ENCODE results near the gene UTF1. TPM values are rescaled to one million over a fixed set of nuclear protein-coding genes. Genes with fewer than 3 reads are reported as not detected.

UTF1 gene
- total RNA-seq, 1 experiment from 2014 or later, result not detected

GRCh38 chr10:133203652-133204195, 26.3 kb upstream of the UTF1 start:
- DNase-seq, result no peak
- Histone ChIP-seq H3K36me3 (no peaks in the 10 kb centered on the region), H3K9me3 (no peaks in the 10 kb centered on the region), H3K4me3 (no peak overlapping the region), H3K27me3 (no peaks in the 10 kb centered on the region)

- DNase-seq, result no peak
- Histone ChIP-seq H3K36me3 (no peaks in the 10 kb centered on the region), H3K27me3 (no peaks in the 10 kb centered on the region), H3K4me3 (no peak overlapping the region), H3K9me3 (no peaks in the 10 kb centered on the region)
Measured at GRCh38 chr10:133204226-133205015, 25.6 kb upstream of the UTF1 start.

GRCh38 chr10:133205146-133205545, 24.9 kb upstream of the UTF1 start:
- Histone ChIP-seq H3K9me3 (no peaks in the 10 kb centered on the region), H3K27me3 (no peaks in the 10 kb centered on the region), H3K4me3 (no peak overlapping the region), H3K36me3 (no peaks in the 10 kb centered on the region)
- DNase-seq, result no peak

- no peaks in the 10 kb centered on the region for H3K9me3 ChIP-seq
- no peak overlapping the region for H3K4me3 ChIP-seq
- no peaks in the 10 kb centered on the region for H3K27me3 ChIP-seq
- no peak for DNase-seq
- H3K36me3 ChIP-seq, result no peaks in the 10 kb centered on the region
Measured at GRCh38 chr10:133206356-133207040, 23.5 kb upstream of the UTF1 start.

GRCh38 chr10:133207041-133207600, 22.9 kb upstream of the UTF1 start:
- no peak for DNase-seq
- no peaks in the 10 kb centered on the region for H3K9me3 ChIP-seq
- H3K36me3 ChIP-seq, result no peaks in the 10 kb centered on the region
- H3K4me3 ChIP-seq, result no peak overlapping the region
- H3K27me3 ChIP-seq, result no peaks in the 10 kb centered on the region

GRCh38 chr10:133207627-133208026, 22.4 kb upstream of the UTF1 start:
- no peak for DNase-seq
- no peak overlapping the region for H3K4me3 ChIP-seq
- H3K27me3 ChIP-seq, result no peaks in the 10 kb centered on the region
- no peaks in the 10 kb centered on the region for H3K9me3 ChIP-seq
- H3K36me3 ChIP-seq, result no peaks in the 10 kb centered on the region

GRCh38 chr10:133208466-133208865, 21.6 kb upstream of the UTF1 start:
- no peak overlapping the region for H3K4me3 ChIP-seq
- H3K36me3 ChIP-seq, result no peaks in the 10 kb centered on the region
- H3K9me3 ChIP-seq, result no peaks in the 10 kb centered on the region
- no peak for DNase-seq
- no peaks in the 10 kb centered on the region for H3K27me3 ChIP-seq

- H3K4me3 ChIP-seq, result no peak overlapping the region
- H3K9me3 ChIP-seq, result no peaks in the 10 kb centered on the region
- no peaks in the 10 kb centered on the region for H3K36me3 ChIP-seq
- no peaks in the 10 kb centered on the region for H3K27me3 ChIP-seq
- DNase-seq, result no peak
Measured at GRCh38 chr10:133209117-133209516, 20.9 kb upstream of the UTF1 start.

GRCh38 chr10:133209641-133210040, 20.4 kb upstream of the UTF1 start:
- Histone ChIP-seq H3K9me3 (no peaks in the 10 kb centered on the region), H3K4me3 (no peak overlapping the region), H3K36me3 (no peaks in the 10 kb centered on the region), H3K27me3 (no peaks in the 10 kb centered on the region)
- DNase-seq, result no peak

GRCh38 chr10:133210398-133211140, 19.4 kb upstream of the UTF1 start:
- Histone ChIP-seq H3K4me3 (no peak overlapping the region), H3K27me3 (no peaks in the 10 kb centered on the region), H3K9me3 (no peaks in the 10 kb centered on the region), H3K36me3 (no peaks in the 10 kb centered on the region)
- no peak for DNase-seq

- Histone ChIP-seq H3K27me3 (no peaks in the 10 kb centered on the region), H3K36me3 (no peaks in the 10 kb centered on the region), H3K4me3 (no peak overlapping the region), H3K9me3 (no peaks in the 10 kb centered on the region)
- DNase-seq, result no peak
Measured at GRCh38 chr10:133211141-133211830, 18.7 kb upstream of the UTF1 start.

GRCh38 chr10:133211959-133212852, 17.8 kb upstream of the UTF1 start:
- Histone ChIP-seq H3K36me3 (no peaks in the 10 kb centered on the region), H3K27me3 (no peaks in the 10 kb centered on the region), H3K4me3 (no peak overlapping the region), H3K9me3 (no peaks in the 10 kb centered on the region)
- DNase-seq, result no peak

GRCh38 chr10:133212853-133213494, 17.0 kb upstream of the UTF1 start:
- H3K9me3 ChIP-seq, result no peaks in the 10 kb centered on the region
- DNase-seq, result no peak

GRCh38 chr10:133213641-133214467, 16.2 kb upstream of the UTF1 start:
- Histone ChIP-seq H3K9me3 (no peaks in the 10 kb centered on the region), H3K36me3 (no peaks in the 10 kb centered on the region), H3K27me3 (no peaks in the 10 kb centered on the region), H3K4me3 (no peak overlapping the region)
- DNase-seq, result no peak

More at GRCh38 chr10:133212853-133213494, 17.0 kb upstream of the UTF1 start:
- Histone ChIP-seq H3K4me3 (no peak overlapping the region), H3K36me3 (no peaks in the 10 kb centered on the region), H3K27me3 (no peaks in the 10 kb centered on the region)

All from MG63 (cell line).